ENCODE measurements around the gene PELI2.

DNA sequence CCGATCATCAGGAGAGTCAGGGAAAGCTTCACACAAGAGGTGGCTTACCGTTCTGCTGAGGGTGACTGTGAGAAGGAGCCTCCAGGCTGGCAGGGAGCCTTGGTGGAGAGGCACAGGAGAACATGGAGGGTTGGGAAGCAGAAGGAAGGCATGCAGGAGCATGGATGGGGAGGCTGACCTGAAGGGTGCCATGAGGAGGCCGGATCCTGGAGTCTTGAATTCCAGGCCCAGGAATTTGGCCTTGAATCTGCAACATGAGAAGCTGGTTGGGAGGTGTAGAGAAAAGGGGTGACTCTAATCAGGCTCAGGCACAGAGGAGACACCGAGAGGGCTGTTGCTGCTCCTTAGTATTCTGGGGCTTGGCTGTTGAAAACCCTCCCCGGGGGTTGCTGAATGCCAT, 130.2 kb downstream of the PELI2 start:
- no peak for TF ChIP-seq POLR2A (IDR thresholded peaks at IDR 0.05; ENCODE audit: low read length)
- no peak for TF ChIP-seq GATA1 (IDR thresholded peaks at IDR 0.05; ENCODE audit: low read depth, low read length)
